ENCODE measurements around the gene KLHL11.

KLHL11 gene

GRCh38 chr17:41811549-41812380, 53.5 kb downstream of the KLHL11 start, which contains the start of gene P3H4:
Gene P3H4, minus strand, starts transcription at chr17:41811949. Its CDS starts 34 bp downstream, at chr17:41811915.
- in situ Hi-C loops (cut with MboI; ENCODE audit: low sequenced_read_pairs): no loop called here

- in situ Hi-C loops (cut with MboI; ENCODE audit: low sequenced_read_pairs): no loop called here
Measured at GRCh38 chr17:41810659-41811548, 54.3 kb downstream of the KLHL11 start.

GRCh38 chr17:41806685-41807445, 58.4 kb downstream of the KLHL11 start:
- in situ Hi-C loops (cut with MboI; ENCODE audit: low sequenced_read_pairs): no loop called here

All from hTERT RPE-1 (cell line).